ENCODE data around the gene OR2T6.

Gene OR2T6

DNA sequence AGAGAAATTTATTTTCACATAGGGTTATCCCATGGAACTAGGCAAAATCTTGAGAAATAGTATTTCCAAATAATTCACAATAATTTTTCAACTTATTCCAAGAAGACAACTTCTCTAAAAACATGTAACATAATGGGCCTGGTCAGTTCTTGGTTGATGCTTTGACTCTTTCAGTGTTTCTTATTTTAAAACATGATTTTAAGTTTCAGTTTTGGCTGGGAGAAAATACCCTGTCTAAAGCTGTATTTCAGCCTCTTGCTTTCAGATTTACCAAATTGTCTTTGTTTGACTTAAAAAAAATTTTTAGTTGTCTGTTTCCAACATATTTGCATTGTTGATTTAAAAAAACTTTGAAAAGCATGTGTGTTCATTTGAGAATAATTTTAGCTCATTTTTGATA, 8.9 kb upstream of the OR2T6 start:
- H3K27ac ChIP-seq (ENCODE audit: extremely low read depth, low read depth, low read length) = no peak overlapping the region
- H3K4me1 ChIP-seq (ENCODE audit: control insufficient read depth, insufficient read depth, low read length) = no peaks in the 10 kb centered on the region
- POLR2A ChIA-PET = no interaction called here
- H3K9me3 ChIP-seq (ENCODE audit: control insufficient read depth, insufficient read depth, low read depth, low read length) = no peaks in the 10 kb centered on the region
- H3K4me3 ChIP-seq (ENCODE audit: low read depth, low read length) = no peak overlapping the region
- CTCF ChIA-PET = no interaction called here
- no peaks in the 10 kb centered on the region for H3K36me3 ChIP-seq (ENCODE audit: control insufficient read depth in 2 of 2, insufficient read depth in 1 of 2, low read length in 2 of 2)
- no peak for TF ChIP-seq MEIS1 (CRISPR knock-in tag; IDR thresholded peaks at IDR 0.05; ENCODE audit: borderline replicate concordance)
- TF ChIP-seq WT1 (tag by site-specific recombination; IDR thresholded peaks at IDR 0.05) = no peak
- no peak for TF ChIP-seq OVOL3 (tag by site-specific recombination; IDR thresholded peaks at IDR 0.05)
- TF ChIP-seq, protein P1, sequence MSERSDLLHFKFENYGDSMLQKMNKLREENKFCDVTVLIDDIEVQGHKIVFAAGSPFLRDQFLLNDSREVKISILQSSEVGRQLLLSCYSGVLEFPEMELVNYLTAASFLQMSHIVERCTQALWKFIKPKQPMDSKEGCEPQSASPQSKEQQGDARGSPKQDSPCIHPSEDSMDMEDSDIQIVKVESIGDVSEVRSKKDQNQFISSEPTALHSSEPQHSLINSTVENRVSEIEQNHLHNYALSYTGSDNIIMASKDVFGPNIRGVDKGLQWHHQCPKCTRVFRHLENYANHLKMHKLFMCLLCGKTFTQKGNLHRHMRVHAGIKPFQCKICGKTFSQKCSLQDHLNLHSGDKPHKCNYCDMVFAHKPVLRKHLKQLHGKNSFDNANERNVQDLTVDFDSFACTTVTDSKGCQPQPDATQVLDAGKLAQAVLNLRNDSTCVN (tag by site-specific recombination; optimal IDR thresholded peaks at IDR 0.05) = no peak
- no peak for TF ChIP-seq PATZ1 (tag by site-specific recombination; IDR thresholded peaks at IDR 0.05)
- no peak for TF ChIP-seq SETDB1 (IDR thresholded peaks at IDR 0.05; ENCODE audit: insufficient read length, low read length)
- no peak for TF ChIP-seq ZNF280D (tag by site-specific recombination; IDR thresholded peaks at IDR 0.05)
- TF ChIP-seq RBAK (tag by site-specific recombination; IDR thresholded peaks at IDR 0.05) = no peak
- no peak for TF ChIP-seq ZNF404 (tag by site-specific recombination; IDR thresholded peaks at IDR 0.05)
- TF ChIP-seq ZBTB20 (tag by site-specific recombination; IDR thresholded peaks at IDR 0.05) = no peak
- no peak for TF ChIP-seq ZIC2 (tag by site-specific recombination; IDR thresholded peaks at IDR 0.05)
- no peak for TF ChIP-seq YY1 (tag by site-specific recombination; IDR thresholded peaks at IDR 0.05)
- no peak for TF ChIP-seq ZNF394 (tag by site-specific recombination; IDR thresholded peaks at IDR 0.05; ENCODE audit: borderline replicate concordance)
- no peak for TF ChIP-seq ZXDB (tag by site-specific recombination; IDR thresholded peaks at IDR 0.05)
- TF ChIP-seq KLF7 (tag by site-specific recombination; IDR thresholded peaks at IDR 0.05; ENCODE audit: borderline replicate concordance) = no peak
- no peak for TF ChIP-seq ZNF660 (tag by site-specific recombination; IDR thresholded peaks at IDR 0.05)
- no peak for TF ChIP-seq KLF9 (tag by site-specific recombination; IDR thresholded peaks at IDR 0.05; ENCODE audit: low read depth)
- TF ChIP-seq, protein P2, sequence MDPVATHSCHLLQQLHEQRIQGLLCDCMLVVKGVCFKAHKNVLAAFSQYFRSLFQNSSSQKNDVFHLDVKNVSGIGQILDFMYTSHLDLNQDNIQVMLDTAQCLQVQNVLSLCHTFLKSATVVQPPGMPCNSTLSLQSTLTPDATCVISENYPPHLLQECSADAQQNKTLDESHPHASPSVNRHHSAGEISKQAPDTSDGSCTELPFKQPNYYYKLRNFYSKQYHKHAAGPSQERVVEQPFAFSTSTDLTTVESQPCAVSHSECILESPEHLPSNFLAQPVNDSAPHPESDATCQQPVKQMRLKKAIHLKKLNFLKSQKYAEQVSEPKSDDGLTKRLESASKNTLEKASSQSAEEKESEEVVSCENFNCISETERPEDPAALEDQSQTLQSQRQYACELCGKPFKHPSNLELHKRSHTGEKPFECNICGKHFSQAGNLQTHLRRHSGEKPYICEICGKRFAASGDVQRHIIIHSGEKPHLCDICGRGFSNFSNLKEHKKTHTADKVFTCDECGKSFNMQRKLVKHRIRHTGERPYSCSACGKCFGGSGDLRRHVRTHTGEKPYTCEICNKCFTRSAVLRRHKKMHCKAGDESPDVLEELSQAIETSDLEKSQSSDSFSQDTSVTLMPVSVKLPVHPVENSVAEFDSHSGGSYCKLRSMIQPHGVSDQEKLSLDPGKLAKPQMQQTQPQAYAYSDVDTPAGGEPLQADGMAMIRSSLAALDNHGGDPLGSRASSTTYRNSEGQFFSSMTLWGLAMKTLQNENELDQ (tag by site-specific recombination; IDR thresholded peaks at IDR 0.05; ENCODE audit: low read depth) = no peak
- no peak for TF ChIP-seq ZNF571 (tag by site-specific recombination; IDR thresholded peaks at IDR 0.05)
- no peak for TF ChIP-seq MZF1 (tag by site-specific recombination; IDR thresholded peaks at IDR 0.05; ENCODE audit: borderline replicate concordance)

Data from HEK293 (cell line).